GM21515 (cell line): ENCODE data around the gene AASDHPPT.
"Not testable (repeated sequence)": the region's sequence is repeated elsewhere in the genome, so short reads cannot be mapped to it uniquely, and the experiment has no call there.

Experiments
- ATAC-seq: cut with Tn5 transposase; IDR thresholded peaks from one replicate; pipeline ENCODE4 v1.9.1; 2021; ENCODE audit not compliant: unreplicated experiment

The AASDHPPT gene

GRCh38 chr11:106077609-106078455 is at the start of gene AASDHPPT:
TSS of gene AASDHPPT (plus strand) at chr11:106077662. CDS start at chr11:106077711, 49 bp downstream.
- ATAC-seq = peak; percentile 18

- ATAC-seq = no peak
Observed at GRCh38 chr11:106030609-106031008, 46.9 kb upstream of the AASDHPPT start.

- ATAC-seq = no peak
Observed at GRCh38 chr11:106031202-106031810, 46.2 kb upstream of the AASDHPPT start.

GRCh38 chr11:106031936-106032335 is 45.5 kb upstream of the AASDHPPT start:
- ATAC-seq = no peak

GRCh38 chr11:106032861-106033260 is 44.6 kb upstream of the AASDHPPT start:
- ATAC-seq = no peak

- no peak for ATAC-seq
Observed at GRCh38 chr11:106043540-106043939, 33.9 kb upstream of the AASDHPPT start.

- ATAC-seq = no peak
Observed at GRCh38 chr11:106047631-106048030, 29.8 kb upstream of the AASDHPPT start.

GRCh38 chr11:106049727-106050476 is 27.6 kb upstream of the AASDHPPT start:
- no peak for ATAC-seq

- ATAC-seq = no peak
Observed at GRCh38 chr11:106051103-106051502, 26.4 kb upstream of the AASDHPPT start.

GRCh38 chr11:106058377-106058776 is 19.1 kb upstream of the AASDHPPT start:
- ATAC-seq = not testable (repeated sequence)

- ATAC-seq = no peak
Observed at GRCh38 chr11:106059617-106060016, 17.8 kb upstream of the AASDHPPT start.

GRCh38 chr11:106061249-106061784 is 16.1 kb upstream of the AASDHPPT start:
- no peak for ATAC-seq

- ATAC-seq = no peak
Observed at GRCh38 chr11:106061954-106062949, 15.2 kb upstream of the AASDHPPT start.

- ATAC-seq = no peak
Observed at GRCh38 chr11:106063009-106063408, 14.5 kb upstream of the AASDHPPT start.

GRCh38 chr11:106070606-106071005 is 6.9 kb upstream of the AASDHPPT start:
- no peak for ATAC-seq

GRCh38 chr11:106072804-106073203 is 4.7 kb upstream of the AASDHPPT start:
- no peak for ATAC-seq

GRCh38 chr11:106076171-106076918 is 1.1 kb upstream of the AASDHPPT start:
- ATAC-seq = no peak

- ATAC-seq = peak; percentile 96
Observed at GRCh38 chr11:106076919-106077608, 398 bp upstream of the AASDHPPT start, which contains the start of gene KBTBD3. TSS of gene KBTBD3 (minus strand) at chr11:106077347. CDS start at chr11:106059097, 18,250 bp downstream.

GRCh38 chr11:106082096-106082495 is 4.6 kb downstream of the AASDHPPT start:
- ATAC-seq = no peak
